CD4-positive, alpha-beta memory T cell (primary cell): Measurements from ENCODE around the gene DENND5A. TPM values are rescaled to one million over a fixed set of nuclear protein-coding genes. Genes with fewer than 3 reads are reported as not detected.

Experiments used
- CTCF ChIA-PET: fragments of 350-600 bp; sonication (Branson Sonifier 250); formaldehyde crosslinking; loops from one replicate; lab custom pipeline; 2021; ENCODE audit warnings: inconsistent platforms; ENCODE audit not compliant: partially characterized antibody; lab: Charles Lee
- POLR2A ChIA-PET: fragments of 350-600 bp; sonication (Branson Sonifier 250); formaldehyde crosslinking; loops from one replicate; lab custom pipeline; 2021; ENCODE audit not compliant: partially characterized antibody; lab: Charles Lee
- DNase-seq, 5 donors: peaks; one replicate each; pipeline versions ENCODE4 v3.0.0 to v3.0.0-alpha.2; 2020 to 2022; ENCODE audit warnings: mixed read lengths in 1 of 5
- H3K27ac ChIP-seq: one replicate; pipeline ENCODE4 v1.7.0; 2013; ENCODE audit warnings: low read depth, low read length
- H3K27me3 ChIP-seq: 2 replicates; pipeline ENCODE4 v1.7.0; 2013; ENCODE audit warnings: mild to moderate bottlenecking, low read length, moderate library complexity; ENCODE audit not compliant: insufficient read depth
- H3K36me3 ChIP-seq: 2 replicates; pipeline ENCODE4 v1.7.0; 2013; ENCODE audit warnings: mild to moderate bottlenecking, low read length, moderate library complexity; ENCODE audit not compliant: insufficient read depth
- H3K4me1 ChIP-seq: 2 replicates; pipeline ENCODE4 v1.7.0; 2013; ENCODE audit warnings: mild to moderate bottlenecking, low read length, moderate library complexity; ENCODE audit not compliant: insufficient read depth
- H3K4me3 ChIP-seq, 2 donors: one replicate each; pipeline ENCODE4 v1.7.0; 2013; ENCODE audit warnings: low read length in 2 of 2, mild to moderate bottlenecking in 1 of 2
- H3K9me3 ChIP-seq, 2 donors: one replicate each; pipeline ENCODE4 v1.7.0; 2013; ENCODE audit warnings: low read length in 2 of 2, control low read depth in 1 of 2; ENCODE audit not compliant: control insufficient read depth in 1 of 2
- H3K27ac Mint-ChIP-seq, 7 donors: one replicate each; pipeline ENCODE4 v1.8.0; 2020 to 2021; ENCODE audit warnings: mixed read lengths in 7 of 7, mild to moderate bottlenecking in 6 of 7, inconsistent platforms in 3 of 7, moderate library complexity in 3 of 7
- H3K27me3 Mint-ChIP-seq, 2 donors: one replicate each; pipeline ENCODE4 v1.8.0; 2020 to 2021; ENCODE audit warnings: mixed read lengths in 2 of 2
- H3K36me3 Mint-ChIP-seq, 2 donors: one replicate each; pipeline ENCODE4 v1.8.0; 2020 to 2021; ENCODE audit warnings: mixed read lengths in 2 of 2, inconsistent platforms in 1 of 2, mild to moderate bottlenecking in 1 of 2
- H3K4me1 Mint-ChIP-seq, 4 donors: one replicate each; pipeline ENCODE4 v1.8.0; 2020 to 2021; ENCODE audit warnings: mixed read lengths in 4 of 4, mild to moderate bottlenecking in 1 of 4
- H3K4me3 Mint-ChIP-seq, 8 donors: one replicate each; pipeline ENCODE4 v1.8.0; 2020 to 2021; ENCODE audit warnings: mixed read lengths in 8 of 8, mild to moderate bottlenecking in 7 of 8, moderate library complexity in 6 of 8, inconsistent platforms in 3 of 8
- H3K9me3 Mint-ChIP-seq, 8 donors: one replicate each; pipeline ENCODE4 v1.8.0; 2020 to 2021; ENCODE audit warnings: mixed read lengths in 8 of 8, mild to moderate bottlenecking in 5 of 8, inconsistent platforms in 3 of 8, moderate library complexity in 1 of 8
- intact Hi-C: fragments of 100-400 bp; cut with micrococcal nuclease; formaldehyde crosslinking; loops from one replicate; pipeline ENCODE4 v1.15.1; 2023
- polyA plus RNA-seq, 2 donors: library from polyadenylated mRNA; unstranded; fragments of 300-500 nt; fragmentation: Illumina TruSeq; gene quantifications; one replicate each; pipeline ENCODE4 v1.2.3, GENCODE V29; 2021
- total RNA-seq, 2 experiments: library from RNA; stranded (reverse); gene quantifications; one replicate each; pipeline ENCODE4 v1.2.3, GENCODE V29; 2021

DENND5A gene
- total RNA-seq = 10 to 100 TPM; 58.6 to 61.9 TPM
- polyA plus RNA-seq = 10 to 100 TPM; 14.5 to 39.6 TPM

GRCh38 chr11:9265211-9266131 lies at the start of gene DENND5A:
DENND5A (minus strand) TSS chr11:9265350; CDS start chr11:9265069, 281 bp downstream.
- H3K4me3 ChIP-seq = peak within 1 kb of the TSS; percentile 68 to 76
- peaks cover 33% of the 10 kb centered on the region for H3K4me1 ChIP-seq
- H3K4me1 Mint-ChIP-seq = peaks cover 25 to 39% (median 31%) of the 10 kb centered on the region in 4 donors
- DNase-seq = peak; percentile 32 to 51 (median 35)
- no peaks in the 10 kb centered on the region for H3K9me3 Mint-ChIP-seq
- H3K27ac ChIP-seq = peak within 1 kb of the TSS; percentile 48
- H3K36me3 Mint-ChIP-seq = peaks cover 0 to 12% of the 10 kb centered on the region in 2 donors
- H3K27ac Mint-ChIP-seq = peak within 1 kb of the TSS; percentile 92 to 97 (median 95)
- intact Hi-C loops = loop anchor here (2.0 kb wide), 3 partner anchors 15 to 195 kb away; partner anchors contain the start of genes TMEM41B and ZNF143
- H3K36me3 ChIP-seq = no peaks in the 10 kb centered on the region
- H3K27me3 Mint-ChIP-seq = peaks cover 0 to 2% of the 10 kb centered on the region in 2 donors
- peak within 1 kb of the TSS; percentile 90 to 99 (median 97) for H3K4me3 Mint-ChIP-seq
- H3K9me3 ChIP-seq = no peaks in the 10 kb centered on the region
- H3K27me3 ChIP-seq = no peaks in the 10 kb centered on the region
- ChIA-PET CTCF (interaction anchor here (1.4 to 1.6 kb wide), 2 partner anchors 61 to 98 kb away, joined by 4 to 5 read pairs; no protein-coding TSS in a partner anchor), POLR2A (interaction anchor here (0.7 to 6.6 kb wide), 10 partner anchors 12 to 302 kb away, joined by 3 to 49 read pairs (median 6); partner anchors contain the start of genes IPO7, TMEM41B, TMEM9B and ZNF143)

GRCh38 chr11:9314291-9315077 lies 49.3 kb upstream of the DENND5A start, which contains the start of gene TMEM41B:
TMEM41B (minus strand) TSS chr11:9314593; CDS start chr11:9314441, 152 bp downstream.
- H3K36me3 ChIP-seq = no peaks in the 10 kb centered on the region
- intact Hi-C loops = loop anchor here (1.0 to 5.0 kb wide), 9 partner anchors 50 to 402 kb away; partner anchors contain the start of genes AKIP1, DENND5A, IPO7 and NRIP3
- CTCF ChIA-PET = interaction anchor here (0.7 to 1.8 kb wide), 9 partner anchors 17 to 192 kb away, joined by 3 to 8 read pairs (median 3); partner anchors contain the start of genes IPO7 and ZNF143
- Mint-ChIP-seq H3K4me3 (peak within 1 kb of the TSS; percentile 93 to 100 (median 97)), H3K27ac (peak within 1 kb of the TSS; percentile 95 to 99 (median 97)), H3K4me1 (peaks cover 27 to 48% (median 37%) of the 10 kb centered on the region in 4 donors), H3K36me3 (peaks cover 4 to 12% of the 10 kb centered on the region in 2 donors), H3K9me3 (no peaks in the 10 kb centered on the region), H3K27me3 (peaks cover 3 to 10% of the 10 kb centered on the region in 2 donors)
- no peaks in the 10 kb centered on the region for H3K27me3 ChIP-seq
- no peaks in the 10 kb centered on the region for H3K9me3 ChIP-seq
- peaks cover 34% of the 10 kb centered on the region for H3K4me1 ChIP-seq
- H3K4me3 ChIP-seq = peak within 1 kb of the TSS; percentile 48 to 82
- peak; percentile 98 to 99 (median 99) for DNase-seq
- peak within 1 kb of the TSS; percentile 61 for H3K27ac ChIP-seq
- POLR2A ChIA-PET = interaction anchor here (0.8 to 7.4 kb wide), 18 partner anchors 8 to 632 kb away, joined by 3 to 70 read pairs (median 8); partner anchors contain the start of genes DENND5A, IPO7, RPL27A and TMEM9B

DNA sequence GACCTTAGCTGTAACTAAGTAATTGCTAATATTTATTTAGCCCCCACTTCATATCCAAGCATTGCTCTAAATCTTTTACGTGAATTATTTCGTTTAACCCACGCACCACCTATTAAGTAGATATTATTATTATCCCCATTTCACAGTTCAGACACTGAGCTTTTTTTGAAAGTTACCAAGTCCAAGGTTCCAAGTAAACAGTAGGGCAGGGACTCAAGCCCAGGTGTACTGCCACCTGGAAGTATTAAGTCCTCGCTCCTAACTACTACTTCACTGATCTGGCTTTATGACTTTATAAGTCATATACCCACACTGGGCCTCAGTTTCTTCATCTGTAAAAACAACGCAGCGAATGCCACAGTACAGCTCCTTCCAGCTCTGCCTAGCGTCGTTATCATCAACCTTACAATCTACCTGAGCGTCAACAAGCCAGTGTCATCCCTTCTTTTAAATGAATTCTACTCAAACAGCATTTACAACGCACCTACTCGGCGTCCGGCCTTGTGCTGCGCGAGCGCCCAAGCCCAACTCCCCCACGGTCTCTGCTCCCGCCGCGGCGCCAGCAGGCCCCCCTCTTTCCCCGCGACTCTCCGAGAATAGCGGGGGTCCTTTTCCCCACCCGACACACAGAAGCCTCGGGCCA lies 48.6 kb upstream of the DENND5A start:
- peak overlapping the region; percentile 95 to 99 (median 97) for H3K27ac Mint-ChIP-seq
- POLR2A ChIA-PET = interaction anchor here (0.6 to 7.4 kb wide), 19 partner anchors 8 to 1495 kb away, joined by 3 to 70 read pairs (median 8); partner anchors contain the start of genes DENND5A, IPO7, RPL27A and TMEM9B
- H3K4me3 Mint-ChIP-seq = peak overlapping the region; percentile 93 to 100 (median 97)
- H3K4me1 Mint-ChIP-seq = peaks cover 29 to 52% (median 42%) of the 10 kb centered on the region in 4 donors
- CTCF ChIA-PET = interaction anchor here (1.1 to 1.8 kb wide), 4 partner anchors 51 to 193 kb away, joined by 4 to 8 read pairs (median 6); partner anchors contain the start of genes IPO7 and ZNF143
- Histone ChIP-seq H3K4me1 (peaks cover 34% of the 10 kb centered on the region), H3K4me3 (peak overlapping the region; percentile 12 to 82), H3K27me3 (no peaks in the 10 kb centered on the region), H3K9me3 (no peaks in the 10 kb centered on the region), H3K27ac (peak overlapping the region; percentile 61), H3K36me3 (no peaks in the 10 kb centered on the region)
- peak in 3 of 5 donors; percentile 3 to 63 (median 4) for DNase-seq
- H3K36me3 Mint-ChIP-seq = peaks cover 4 to 12% of the 10 kb centered on the region in 2 donors
- peaks cover 1 to 6% of the 10 kb centered on the region in 2 donors for H3K27me3 Mint-ChIP-seq
- intact Hi-C loops = loop anchor here (1.0 to 5.0 kb wide), 9 partner anchors 49 to 401 kb away; partner anchors contain the start of genes AKIP1, DENND5A, IPO7 and NRIP3
- no peaks in the 10 kb centered on the region for H3K9me3 Mint-ChIP-seq

GRCh38 chr11:9310485-9311090 lies 45.4 kb upstream of the DENND5A start:
- Mint-ChIP-seq H3K27me3 (no peaks in the 10 kb centered on the region), H3K36me3 (peaks cover 8 to 12% of the 10 kb centered on the region in 2 donors), H3K4me1 (peaks cover 38 to 65% (median 53%) of the 10 kb centered on the region in 4 donors), H3K4me3 (peak overlapping the region in 2 of 8 donors; percentile 22 to 36), H3K27ac (peak overlapping the region in 3 of 7 donors; percentile 4 to 60 (median 28)), H3K9me3 (peaks cover 0 to 2% (median 0%) of the 10 kb centered on the region in 8 donors)
- ChIA-PET POLR2A (interaction anchor here (0.6 to 7.4 kb wide), 5 partner anchors 9 to 150 kb away, joined by 3 to 70 read pairs (median 5); partner anchors contain the start of genes IPO7 and ZNF143), CTCF (interaction anchor here (0.7 to 1.1 kb wide), 5 partner anchors 20 to 196 kb away, joined by 3 to 5 read pairs (median 3); partner anchors contain the start of gene IPO7)
- Histone ChIP-seq H3K4me1 (peaks cover 34% of the 10 kb centered on the region), H3K4me3 (no peak overlapping the region), H3K9me3 (no peaks in the 10 kb centered on the region), H3K27ac (no peak overlapping the region), H3K27me3 (no peaks in the 10 kb centered on the region), H3K36me3 (no peaks in the 10 kb centered on the region)
- no peak for DNase-seq
- intact Hi-C loops = loop anchor here (5.0 kb wide), 3 partner anchors 308 to 398 kb away; partner anchors contain the start of genes AKIP1, NRIP3 and TMEM9B

DNA sequence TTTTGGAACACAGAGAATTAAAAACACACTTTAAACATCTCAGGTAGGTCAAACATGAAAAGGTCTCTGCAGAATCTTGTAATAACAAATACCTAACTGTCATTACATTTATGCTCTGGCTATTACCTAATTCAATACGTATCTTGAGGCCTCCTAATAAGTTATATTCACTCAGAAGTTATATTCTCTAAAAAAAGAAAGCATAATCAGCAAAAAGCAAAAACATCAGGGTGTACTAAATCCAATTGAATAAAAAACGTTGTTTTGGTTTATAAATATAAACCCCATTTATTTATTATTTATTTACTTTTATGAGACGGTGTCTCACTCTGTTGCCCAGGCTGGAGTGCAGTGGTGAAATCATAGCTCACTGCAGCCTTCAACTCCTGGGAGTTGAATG lies 39.0 kb upstream of the DENND5A start:
- no peaks in the 10 kb centered on the region for H3K36me3 ChIP-seq
- CTCF ChIA-PET = no interaction called here
- intact Hi-C loops = no loop called here
- DNase-seq = no peak
- H3K4me1 ChIP-seq = no peaks in the 10 kb centered on the region
- Mint-ChIP-seq H3K4me1 (peaks cover 12 to 19% (median 14%) of the 10 kb centered on the region in 4 donors), H3K36me3 (peaks cover 4 to 5% of the 10 kb centered on the region in 2 donors), H3K27me3 (no peaks in the 10 kb centered on the region), H3K27ac (no peak overlapping the region), H3K9me3 (peaks cover 0 to 2% (median 0%) of the 10 kb centered on the region in 8 donors), H3K4me3 (no peak overlapping the region)
- no peak overlapping the region for H3K4me3 ChIP-seq
- POLR2A ChIA-PET = interaction anchor here (0.6 to 1.6 kb wide), 2 partner anchors 10 to 272 kb away, joined by 3 to 5 read pairs; no protein-coding TSS in a partner anchor
- H3K27me3 ChIP-seq = no peaks in the 10 kb centered on the region
- H3K27ac ChIP-seq = no peak overlapping the region
- no peaks in the 10 kb centered on the region for H3K9me3 ChIP-seq
